Neural cell (in vitro differentiated cells): Measurements from ENCODE around the gene SAMD8. TPM values are rescaled to one million over a fixed set of nuclear protein-coding genes. Genes with fewer than 3 reads are reported as not detected.

Experiments
- H2AFZ ChIP-seq: fragments of 200-600, 300-800 bp; sonication (generic), shearing (Covaris generic); 2 replicates; pipeline ENCODE4 v1.6.0; 2014; ENCODE audit warnings: low read depth, mild to moderate bottlenecking, antibody characterized with exemption, low read length, moderate library complexity
- H3F3A ChIP-seq: fragments of 200-600 bp; shearing (Covaris generic); 2 replicates; pipeline ENCODE4 v1.6.1; 2016; ENCODE audit warnings: mild to moderate bottlenecking, moderate library complexity, mixed read lengths, antibody characterized with exemption, low read length; ENCODE audit not compliant: insufficient read depth, poor library complexity, severe bottlenecking
- H3K27ac ChIP-seq: fragments of 200-600, 300-800 bp; sonication (generic), shearing (Covaris generic); 2 replicates; pipeline ENCODE4 v1.5.1; 2014; ENCODE audit warnings: mild to moderate bottlenecking, low read length, moderate library complexity
- H3K27me3 ChIP-seq: fragments of 300-800, 200-600 bp; sonication (generic), shearing (Covaris generic); 2 replicates; pipeline ENCODE4 v1.6.0; 2014; ENCODE audit warnings: mild to moderate bottlenecking, low read depth, low read length, moderate library complexity; ENCODE audit not compliant: insufficient read depth
- H3K36me3 ChIP-seq: fragments of 300-800, 200-600 bp; sonication (generic), shearing (Covaris generic); 2 replicates; pipeline ENCODE4 v1.5.1; 2014; ENCODE audit warnings: mild to moderate bottlenecking, antibody characterized with exemption, low read length, moderate library complexity; ENCODE audit not compliant: insufficient read depth
- H3K4me2 ChIP-seq: fragments of 300-800, 200-600 bp; sonication (generic), shearing (Covaris generic); 2 replicates; pipeline ENCODE4 v1.6.0; 2014; ENCODE audit warnings: mild to moderate bottlenecking, low read length
- H3K4me3 ChIP-seq: fragments of 300-800, 200-600 bp; sonication (generic), shearing (Covaris generic); 2 replicates; pipeline ENCODE4 v1.5.1; 2014; ENCODE audit warnings: mild to moderate bottlenecking, low read length, moderate library complexity
- H3K79me2 ChIP-seq: fragments of 200-600 bp; shearing (Covaris generic); replicated peaks from 2 replicates; pipeline ENCODE4 v1.6.0; 2014; ENCODE audit warnings: mild to moderate bottlenecking, low read length, moderate library complexity; ENCODE audit not compliant: insufficient read depth
- H3K9ac ChIP-seq: fragments of 300-800, 200-600 bp; sonication (generic), shearing (Covaris generic); 2 replicates; pipeline ENCODE4 v1.6.1; 2016; ENCODE audit warnings: mild to moderate bottlenecking, low read length, mixed read lengths
- H3K9me2 ChIP-seq: fragments of 200-600 bp; shearing (Covaris generic); 2 replicates; pipeline ENCODE4 v1.6.1; 2016; ENCODE audit warnings: mild to moderate bottlenecking, low read length, mixed read lengths; ENCODE audit not compliant: insufficient read depth
- H3K9me3 ChIP-seq: fragments of 200-600, 300-800 bp; sonication (generic), shearing (Covaris generic); 2 replicates; pipeline ENCODE4 v1.6.1; 2016; ENCODE audit warnings: mild to moderate bottlenecking, mixed run types, low read length, moderate library complexity, mixed read lengths
- H4K20me1 ChIP-seq: fragments of 200-600 bp; shearing (Covaris generic); 2 replicates; pipeline ENCODE4 v1.6.1; 2016; ENCODE audit warnings: mild to moderate bottlenecking, mixed run types; ENCODE audit not compliant: insufficient read depth
- EP300 ChIP-seq: fragments of 450-650 bp; conservative IDR thresholded peaks from 2 replicates; pipeline ENCODE4 v1.6.1; 2014; ENCODE audit warnings: antibody characterized with exemption, mild to moderate bottlenecking, moderate library complexity; ENCODE audit not compliant: poor library complexity, severe bottlenecking
- RAD21 ChIP-seq: fragments of 450-650 bp; conservative IDR thresholded peaks from 2 replicates; pipeline ENCODE4 v1.6.1; 2014; ENCODE audit warnings: antibody characterized with exemption, mild to moderate bottlenecking, moderate library complexity
- SMC3 ChIP-seq: fragments of 450-650 bp; conservative IDR thresholded peaks from 2 replicates; pipeline ENCODE4 v1.6.1; 2014; ENCODE audit warnings: antibody characterized with exemption, mild to moderate bottlenecking, moderate library complexity; ENCODE audit not compliant: poor library complexity
- TAF1 ChIP-seq: IDR thresholded peaks from 2 replicates; pipeline ENCODE4 v1.6.1; 2012; ENCODE audit warnings: low read depth
- polyA plus RNA-seq: library from polyadenylated mRNA; depleted of rRNA; stranded (reverse); fragments of >200 nt; gene quantifications from 2 replicates; pipeline ENCODE4 v1.2.3, GENCODE V29; 2014
- TF ChIP-seq, protein P1 (sequence below): fragments of 450-650 bp; IDR thresholded peaks from 2 replicates; pipeline ENCODE4 v1.5.1; 2014; ENCODE audit warnings: antibody characterized with exemption, mild to moderate bottlenecking, moderate library complexity; ENCODE audit not compliant: poor library complexity, severe bottlenecking

The SAMD8 gene
- polyA plus RNA-seq, 1 donor from 2014 or later: 32.9 TPM

DNA sequence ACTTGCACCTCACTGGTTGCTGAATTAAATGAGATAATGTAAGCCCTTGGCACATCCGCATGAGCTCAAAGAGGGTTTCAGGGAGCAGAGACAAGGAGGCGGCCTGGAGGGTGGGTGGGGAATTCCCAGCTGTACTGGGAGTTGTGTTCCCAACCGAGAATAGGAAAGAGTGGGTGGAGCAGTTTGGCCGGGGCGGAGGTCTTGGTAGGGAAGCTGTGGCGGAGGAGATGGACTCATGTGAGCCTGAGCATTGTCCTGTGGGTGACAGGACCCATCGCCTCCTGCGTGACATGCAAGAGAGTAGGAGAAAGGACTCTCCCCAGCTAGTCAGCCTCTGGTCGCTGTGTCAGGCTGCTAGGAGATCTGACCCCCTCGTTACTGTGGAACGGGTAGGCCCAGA is 41.0 kb upstream of the SAMD8 start:
- no peak overlapping the region for H2AFZ ChIP-seq
- H4K20me1 ChIP-seq: no peaks in the 10 kb centered on the region
- no peaks in the 10 kb centered on the region for H3K9me2 ChIP-seq
- H3K4me3 ChIP-seq: no peak overlapping the region
- H3K4me2 ChIP-seq: no peak overlapping the region
- no peak for TF ChIP-seq SMC3
- H3K27me3 ChIP-seq: no peaks in the 10 kb centered on the region
- no peak overlapping the region for H3K9ac ChIP-seq
- H3K27ac ChIP-seq: no peak overlapping the region
- no peaks in the 10 kb centered on the region for H3K79me2 ChIP-seq
- no peaks in the 10 kb centered on the region for H3F3A ChIP-seq
- no peaks in the 10 kb centered on the region for H3K36me3 ChIP-seq
- H3K9me3 ChIP-seq: no peaks in the 10 kb centered on the region

DNA sequence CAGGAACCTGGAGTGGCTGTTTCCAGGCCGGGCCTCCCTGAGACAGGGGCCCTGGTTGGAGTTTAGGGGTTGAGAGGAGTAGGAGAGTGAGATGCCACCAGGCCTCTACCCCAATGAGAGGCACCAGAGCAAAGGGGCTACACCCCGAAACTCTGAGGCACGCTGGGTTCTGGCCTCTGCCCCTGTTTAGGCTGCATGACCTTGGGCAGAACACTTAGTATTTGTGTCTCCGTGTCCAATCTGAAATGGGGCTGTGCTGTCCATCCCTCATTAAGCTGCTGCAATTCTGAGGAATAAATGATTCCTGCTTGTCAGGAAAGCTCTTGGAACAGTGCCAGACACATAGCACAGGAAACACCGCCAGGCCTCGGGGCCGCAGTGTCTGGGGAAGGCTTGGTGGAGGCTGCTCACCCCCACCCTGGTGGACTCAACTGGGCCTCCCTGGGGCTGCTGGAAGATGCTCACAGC is 40.5 kb upstream of the SAMD8 start:
- H3K27ac ChIP-seq: no peak overlapping the region
- H2AFZ ChIP-seq: no peak overlapping the region
- H3K9ac ChIP-seq: no peak overlapping the region
- no peaks in the 10 kb centered on the region for H3K79me2 ChIP-seq
- no peaks in the 10 kb centered on the region for H3K9me3 ChIP-seq
- no peaks in the 10 kb centered on the region for H4K20me1 ChIP-seq
- no peak overlapping the region for H3K4me2 ChIP-seq
- no peaks in the 10 kb centered on the region for H3K9me2 ChIP-seq
- no peaks in the 10 kb centered on the region for H3K27me3 ChIP-seq
- H3K4me3 ChIP-seq: no peak overlapping the region
- H3F3A ChIP-seq: no peaks in the 10 kb centered on the region
- no peaks in the 10 kb centered on the region for H3K36me3 ChIP-seq
- no peak for TF ChIP-seq TAF1

DNA sequence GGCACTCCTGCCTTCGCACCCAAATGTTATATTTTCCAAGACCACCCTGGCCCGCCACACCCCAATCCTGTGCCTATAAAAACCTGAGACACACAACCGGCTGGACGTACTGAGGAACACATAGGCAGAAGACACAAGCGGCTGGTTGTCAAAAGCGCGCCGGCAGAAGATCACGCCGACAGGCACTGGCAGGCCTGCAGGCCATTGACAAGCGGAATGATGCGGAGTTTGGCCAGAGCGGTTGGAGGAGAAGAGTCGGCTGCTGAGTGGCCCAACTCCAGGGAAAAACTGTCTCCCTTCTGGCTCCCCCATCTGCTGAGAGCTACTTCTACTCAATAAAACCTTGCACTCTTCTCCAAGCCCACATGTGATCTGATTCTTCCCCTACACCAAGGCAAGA is 39.7 kb upstream of the SAMD8 start:
- H2AFZ ChIP-seq: no peak overlapping the region
- no peak overlapping the region for H3K27ac ChIP-seq
- no peak overlapping the region for H3K9ac ChIP-seq
- no peak for TF ChIP-seq EP300
- TF ChIP-seq, protein P1, sequence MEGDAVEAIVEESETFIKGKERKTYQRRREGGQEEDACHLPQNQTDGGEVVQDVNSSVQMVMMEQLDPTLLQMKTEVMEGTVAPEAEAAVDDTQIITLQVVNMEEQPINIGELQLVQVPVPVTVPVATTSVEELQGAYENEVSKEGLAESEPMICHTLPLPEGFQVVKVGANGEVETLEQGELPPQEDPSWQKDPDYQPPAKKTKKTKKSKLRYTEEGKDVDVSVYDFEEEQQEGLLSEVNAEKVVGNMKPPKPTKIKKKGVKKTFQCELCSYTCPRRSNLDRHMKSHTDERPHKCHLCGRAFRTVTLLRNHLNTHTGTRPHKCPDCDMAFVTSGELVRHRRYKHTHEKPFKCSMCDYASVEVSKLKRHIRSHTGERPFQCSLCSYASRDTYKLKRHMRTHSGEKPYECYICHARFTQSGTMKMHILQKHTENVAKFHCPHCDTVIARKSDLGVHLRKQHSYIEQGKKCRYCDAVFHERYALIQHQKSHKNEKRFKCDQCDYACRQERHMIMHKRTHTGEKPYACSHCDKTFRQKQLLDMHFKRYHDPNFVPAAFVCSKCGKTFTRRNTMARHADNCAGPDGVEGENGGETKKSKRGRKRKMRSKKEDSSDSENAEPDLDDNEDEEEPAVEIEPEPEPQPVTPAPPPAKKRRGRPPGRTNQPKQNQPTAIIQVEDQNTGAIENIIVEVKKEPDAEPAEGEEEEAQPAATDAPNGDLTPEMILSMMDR: no peak
- no peak for TF ChIP-seq RAD21
- H3K4me3 ChIP-seq: no peak overlapping the region
- no peaks in the 10 kb centered on the region for H3K36me3 ChIP-seq
- no peak overlapping the region for H3K4me2 ChIP-seq
- H3K9me2 ChIP-seq: no peaks in the 10 kb centered on the region
- H3F3A ChIP-seq: no peaks in the 10 kb centered on the region
- H4K20me1 ChIP-seq: no peaks in the 10 kb centered on the region
- H3K27me3 ChIP-seq: no peaks in the 10 kb centered on the region
- H3K79me2 ChIP-seq: no peaks in the 10 kb centered on the region
- no peaks in the 10 kb centered on the region for H3K9me3 ChIP-seq

DNA sequence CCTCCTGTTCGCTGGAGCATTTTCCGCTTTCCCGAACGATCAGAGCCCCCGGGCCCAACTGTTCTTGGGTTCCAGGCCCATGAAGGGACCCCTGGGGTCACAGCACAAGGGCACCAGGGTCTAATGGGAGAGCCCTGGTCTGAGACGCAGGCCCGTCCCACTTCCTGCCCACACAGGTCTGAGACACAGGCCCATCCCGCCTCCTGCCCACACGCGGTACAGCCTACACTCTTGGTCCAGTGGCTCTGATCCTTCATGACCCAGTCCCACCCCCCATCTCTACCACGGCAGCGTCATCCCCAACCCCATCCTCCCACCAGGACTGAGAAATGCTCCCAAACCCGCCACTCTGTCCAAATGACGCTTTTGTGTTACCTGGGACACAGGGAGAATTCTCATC is 38.7 kb upstream of the SAMD8 start:
- Histone ChIP-seq H3K36me3 (no peaks in the 10 kb centered on the region), H2AFZ (no peak overlapping the region), H3K9me2 (no peaks in the 10 kb centered on the region), H3K4me3 (no peak overlapping the region), H3F3A (no peaks in the 10 kb centered on the region), H3K9me3 (no peaks in the 10 kb centered on the region), H4K20me1 (no peaks in the 10 kb centered on the region), H3K27me3 (no peaks in the 10 kb centered on the region), H3K79me2 (no peaks in the 10 kb centered on the region), H3K27ac (no peak overlapping the region), H3K4me2 (no peak overlapping the region), H3K9ac (no peak overlapping the region)
- TF ChIP-seq EP300 (no peak), SMC3 (no peak)
